SK-N-SH treated with all-trans-retinoic acid at 6 μM for 48 hours (cell line): ENCODE results near the gene LPCAT3.

Source experiments
- ATAC-seq: fragments of 200-7000 bp; cut with Tn5 transposase; 3 replicates; pipeline ENCODE4 v1.9.1; 2020; ENCODE audit warnings: mild to moderate bottlenecking, moderate library complexity
- ARNTL ChIP-seq: fragments of 450-650 bp; formaldehyde crosslinking; IDR thresholded peaks from 2 replicates; pipeline ENCODE4 v1.5.0; 2020; ENCODE audit warnings: low read depth, mild to moderate bottlenecking, moderate library complexity, borderline replicate concordance
- BACH2 ChIP-seq: fragments of 250-450 bp; sonication (Bioruptor Pico); IDR thresholded peaks from 2 replicates; pipeline ENCODE4 v1.9.0; 2021; ENCODE audit warnings: mild to moderate bottlenecking, borderline replicate concordance
- CSDC2 ChIP-seq: fragments of 250-450 bp; sonication (Bioruptor Pico); IDR thresholded peaks from 2 replicates; pipeline ENCODE4 v1.5.0; 2020; ENCODE audit warnings: mild to moderate bottlenecking, moderate library complexity
- ESRRG ChIP-seq: fragments of 250-450 bp; sonication (Bioruptor Pico); IDR thresholded peaks from 2 replicates; pipeline ENCODE4 v1.6.1; 2021; ENCODE audit warnings: mild to moderate bottlenecking
- GLIS3 ChIP-seq: fragments of 250-450 bp; sonication (Bioruptor Pico); IDR thresholded peaks from 2 replicates; pipeline ENCODE4 v1.5.0; 2020; ENCODE audit warnings: mild to moderate bottlenecking, moderate library complexity
- ISL1 ChIP-seq: fragments of 250-450 bp; sonication (Bioruptor Pico); IDR thresholded peaks from 2 replicates; pipeline ENCODE4 v2.1.2; 2022; ENCODE audit warnings: mild to moderate bottlenecking, moderate library complexity
- OSR1 ChIP-seq: fragments of 250-450 bp; sonication (Bioruptor Pico); IDR thresholded peaks from 2 replicates; pipeline ENCODE4 v1.8.0; 2022; ENCODE audit warnings: moderate library complexity, mild to moderate bottlenecking, inconsistent platforms
- RARB ChIP-seq: fragments of 250-450 bp; sonication (Bioruptor Pico); IDR thresholded peaks from 2 replicates; pipeline ENCODE4 v1.8.0; 2021; ENCODE audit warnings: mild to moderate bottlenecking, moderate library complexity
- SNAI2 ChIP-seq: fragments of 250-450 bp; sonication (Bioruptor Pico); IDR thresholded peaks from 2 replicates; pipeline ENCODE4 v1.5.0; 2020; ENCODE audit warnings: mild to moderate bottlenecking, moderate library complexity
- TCF4 ChIP-seq: fragments of 250-450 bp; sonication (Bioruptor Pico); IDR thresholded peaks from 2 replicates; pipeline ENCODE4 v1.8.0; 2021; ENCODE audit warnings: mild to moderate bottlenecking, moderate library complexity, borderline replicate concordance
- TOX ChIP-seq: fragments of 250-450 bp; sonication (Bioruptor Pico); IDR thresholded peaks from 2 replicates; pipeline ENCODE4 v1.8.0; 2021; ENCODE audit warnings: mild to moderate bottlenecking, moderate library complexity, borderline replicate concordance
- ZC3H10 ChIP-seq: fragments of 250-450 bp; sonication (Bioruptor Pico); IDR thresholded peaks from 2 replicates; pipeline ENCODE4 v1.5.1; 2021; ENCODE audit warnings: mild to moderate bottlenecking, moderate library complexity
- ZFP3 ChIP-seq: fragments of 250-450 bp; sonication (Bioruptor Pico); IDR thresholded peaks from 2 replicates; pipeline ENCODE4 v1.5.0; 2020; ENCODE audit warnings: mild to moderate bottlenecking, moderate library complexity
- ZFP30 ChIP-seq: fragments of 450-650 bp; formaldehyde crosslinking; IDR thresholded peaks from 2 replicates; pipeline ENCODE4 v1.5.0; 2022; ENCODE audit warnings: mild to moderate bottlenecking, moderate library complexity
- ZNF70 ChIP-seq: fragments of 450-650 bp; formaldehyde crosslinking; IDR thresholded peaks from 2 replicates; pipeline ENCODE4 v1.5.0; 2020; ENCODE audit warnings: mild to moderate bottlenecking, moderate library complexity
- ZNF8 ChIP-seq: fragments of 450-650 bp; formaldehyde crosslinking; IDR thresholded peaks from 2 replicates; pipeline ENCODE4 v1.5.0; 2020; ENCODE audit warnings: mild to moderate bottlenecking, moderate library complexity
- TF ChIP-seq, protein P1 (sequence below): fragments of 250-450 bp; sonication (Bioruptor Pico); IDR thresholded peaks from 2 replicates; pipeline ENCODE4 v1.5.0; 2020; ENCODE audit warnings: mild to moderate bottlenecking, moderate library complexity
- TF ChIP-seq, protein P2 (sequence below): fragments of 250-450 bp; sonication (Bioruptor Pico); IDR thresholded peaks from 2 replicates; pipeline ENCODE4 v1.5.1; 2021; ENCODE audit warnings: mild to moderate bottlenecking, moderate library complexity
- TF ChIP-seq, protein P3 (sequence below): fragments of 250-450 bp; sonication (Bioruptor Pico); IDR thresholded peaks from 2 replicates; pipeline ENCODE4 v1.8.0; 2020; ENCODE audit warnings: mild to moderate bottlenecking, moderate library complexity, borderline replicate concordance
- TF ChIP-seq, protein P4 (sequence below): fragments of 250-450 bp; sonication (Bioruptor Pico); IDR thresholded peaks from 2 replicates; pipeline ENCODE4 v1.8.0; 2021; ENCODE audit warnings: low read depth, mild to moderate bottlenecking, moderate library complexity, borderline replicate concordance

Gene LPCAT3

DNA sequence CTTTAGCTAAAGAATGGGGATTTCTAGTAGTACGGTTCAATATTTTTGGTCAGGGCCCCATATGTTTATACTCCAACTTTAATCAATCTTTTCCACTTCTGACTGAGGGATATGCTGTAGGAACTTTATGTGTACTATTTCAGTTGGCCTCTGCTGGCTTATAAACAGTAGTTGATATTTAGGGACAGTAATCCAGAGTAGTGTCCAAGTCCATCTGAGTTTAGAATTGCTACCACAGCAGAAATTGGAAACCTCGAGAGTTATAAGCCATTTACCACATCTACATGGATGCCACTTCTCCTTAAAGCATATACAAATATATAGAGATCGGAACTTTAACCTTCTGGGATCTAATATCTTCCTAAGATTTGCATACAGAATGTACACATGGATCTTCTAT, 11.6 kb downstream of the LPCAT3 start:
- TF ChIP-seq RARB (CRISPR knock-in tag) (no peak), SNAI2 (no peak), GLIS3 (CRISPR knock-in tag) (no peak), OSR1 (CRISPR knock-in tag) (no peak), ESRRG (CRISPR knock-in tag) (no peak), ZC3H10 (CRISPR knock-in tag) (no peak), BACH2 (CRISPR knock-in tag) (no peak), ZFP3 (no peak)
- TF ChIP-seq, protein P1, sequence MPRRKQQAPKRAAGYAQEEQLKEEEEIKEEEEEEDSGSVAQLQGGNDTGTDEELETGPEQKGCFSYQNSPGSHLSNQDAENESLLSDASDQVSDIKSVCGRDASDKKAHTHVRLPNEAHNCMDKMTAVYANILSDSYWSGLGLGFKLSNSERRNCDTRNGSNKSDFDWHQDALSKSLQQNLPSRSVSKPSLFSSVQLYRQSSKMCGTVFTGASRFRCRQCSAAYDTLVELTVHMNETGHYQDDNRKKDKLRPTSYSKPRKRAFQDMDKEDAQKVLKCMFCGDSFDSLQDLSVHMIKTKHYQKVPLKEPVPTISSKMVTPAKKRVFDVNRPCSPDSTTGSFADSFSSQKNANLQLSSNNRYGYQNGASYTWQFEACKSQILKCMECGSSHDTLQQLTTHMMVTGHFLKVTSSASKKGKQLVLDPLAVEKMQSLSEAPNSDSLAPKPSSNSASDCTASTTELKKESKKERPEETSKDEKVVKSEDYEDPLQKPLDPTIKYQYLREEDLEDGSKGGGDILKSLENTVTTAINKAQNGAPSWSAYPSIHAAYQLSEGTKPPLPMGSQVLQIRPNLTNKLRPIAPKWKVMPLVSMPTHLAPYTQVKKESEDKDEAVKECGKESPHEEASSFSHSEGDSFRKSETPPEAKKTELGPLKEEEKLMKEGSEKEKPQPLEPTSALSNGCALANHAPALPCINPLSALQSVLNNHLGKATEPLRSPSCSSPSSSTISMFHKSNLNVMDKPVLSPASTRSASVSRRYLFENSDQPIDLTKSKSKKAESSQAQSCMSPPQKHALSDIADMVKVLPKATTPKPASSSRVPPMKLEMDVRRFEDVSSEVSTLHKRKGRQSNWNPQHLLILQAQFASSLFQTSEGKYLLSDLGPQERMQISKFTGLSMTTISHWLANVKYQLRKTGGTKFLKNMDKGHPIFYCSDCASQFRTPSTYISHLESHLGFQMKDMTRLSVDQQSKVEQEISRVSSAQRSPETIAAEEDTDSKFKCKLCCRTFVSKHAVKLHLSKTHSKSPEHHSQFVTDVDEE = no peak
- TF ChIP-seq, all 23 proteins: peak for 0
- ATAC-seq = no peak

DNA sequence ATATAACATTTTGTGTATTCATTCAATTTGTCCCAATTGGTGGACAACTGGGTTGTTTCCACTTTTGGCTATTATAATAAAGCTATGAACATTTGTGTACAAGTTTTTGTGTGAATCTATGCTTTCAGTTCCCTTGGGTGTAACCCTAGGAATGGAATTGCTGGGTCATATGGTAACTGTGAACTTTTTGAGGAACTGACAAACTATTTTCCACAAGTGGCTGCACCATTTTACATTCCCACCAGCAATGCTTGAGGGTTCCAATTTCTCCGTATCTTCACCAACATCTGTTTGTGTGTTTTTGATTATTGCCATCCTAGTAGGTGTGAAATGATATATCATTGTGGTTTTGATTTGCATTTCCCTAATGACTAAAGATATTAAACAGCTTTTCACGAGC, 13.0 kb downstream of the LPCAT3 start:
- no peak for ATAC-seq
- no peak for TF ChIP-seq TOX
- TF ChIP-seq, all 23 proteins: peak for 0

DNA sequence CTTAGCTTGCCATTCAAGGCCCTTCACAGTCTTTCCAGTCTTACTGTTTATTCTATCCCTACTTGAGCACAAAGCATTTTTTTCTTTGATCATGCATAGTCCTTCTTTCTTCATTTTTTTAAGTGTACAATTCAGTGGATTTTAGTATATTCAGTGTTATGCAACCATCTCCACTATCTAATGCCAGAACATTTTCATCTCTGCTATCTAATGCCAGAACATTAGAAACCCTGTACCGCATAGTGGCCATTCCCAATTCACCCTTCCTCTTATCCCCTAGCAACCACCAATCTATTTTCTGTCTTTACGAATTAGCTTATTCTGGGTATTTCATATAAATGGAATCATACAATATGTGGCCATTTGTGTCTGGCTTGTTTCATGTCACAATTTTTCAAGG, 13.4 kb downstream of the LPCAT3 start:
- ATAC-seq = no peak
- TF ChIP-seq, protein P2, sequence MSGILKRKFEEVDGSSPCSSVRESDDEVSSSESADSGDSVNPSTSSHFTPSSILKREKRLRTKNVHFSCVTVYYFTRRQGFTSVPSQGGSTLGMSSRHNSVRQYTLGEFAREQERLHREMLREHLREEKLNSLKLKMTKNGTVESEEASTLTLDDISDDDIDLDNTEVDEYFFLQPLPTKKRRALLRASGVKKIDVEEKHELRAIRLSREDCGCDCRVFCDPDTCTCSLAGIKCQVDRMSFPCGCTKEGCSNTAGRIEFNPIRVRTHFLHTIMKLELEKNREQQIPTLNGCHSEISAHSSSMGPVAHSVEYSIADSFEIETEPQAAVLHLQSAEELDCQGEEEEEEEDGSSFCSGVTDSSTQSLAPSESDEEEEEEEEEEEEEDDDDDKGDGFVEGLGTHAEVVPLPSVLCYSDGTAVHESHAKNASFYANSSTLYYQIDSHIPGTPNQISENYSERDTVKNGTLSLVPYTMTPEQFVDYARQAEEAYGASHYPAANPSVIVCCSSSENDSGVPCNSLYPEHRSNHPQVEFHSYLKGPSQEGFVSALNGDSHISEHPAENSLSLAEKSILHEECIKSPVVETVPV (CRISPR knock-in tag) = no peak
- no peak for TF ChIP-seq ISL1 (CRISPR knock-in tag)
- no peak for TF ChIP-seq ZNF70 (CRISPR knock-in tag)
- TF ChIP-seq OSR1 (CRISPR knock-in tag) = no peak
- no peak for TF ChIP-seq BACH2 (CRISPR knock-in tag)
- TF ChIP-seq, protein P1 = no peak
- TF ChIP-seq TOX = no peak
- no peak for TF ChIP-seq GLIS3 (CRISPR knock-in tag)
- TF ChIP-seq ZFP30 = no peak
- TF ChIP-seq CSDC2 (CRISPR knock-in tag) = no peak
- TF ChIP-seq ESRRG (CRISPR knock-in tag) = no peak
- TF ChIP-seq, protein P3, sequence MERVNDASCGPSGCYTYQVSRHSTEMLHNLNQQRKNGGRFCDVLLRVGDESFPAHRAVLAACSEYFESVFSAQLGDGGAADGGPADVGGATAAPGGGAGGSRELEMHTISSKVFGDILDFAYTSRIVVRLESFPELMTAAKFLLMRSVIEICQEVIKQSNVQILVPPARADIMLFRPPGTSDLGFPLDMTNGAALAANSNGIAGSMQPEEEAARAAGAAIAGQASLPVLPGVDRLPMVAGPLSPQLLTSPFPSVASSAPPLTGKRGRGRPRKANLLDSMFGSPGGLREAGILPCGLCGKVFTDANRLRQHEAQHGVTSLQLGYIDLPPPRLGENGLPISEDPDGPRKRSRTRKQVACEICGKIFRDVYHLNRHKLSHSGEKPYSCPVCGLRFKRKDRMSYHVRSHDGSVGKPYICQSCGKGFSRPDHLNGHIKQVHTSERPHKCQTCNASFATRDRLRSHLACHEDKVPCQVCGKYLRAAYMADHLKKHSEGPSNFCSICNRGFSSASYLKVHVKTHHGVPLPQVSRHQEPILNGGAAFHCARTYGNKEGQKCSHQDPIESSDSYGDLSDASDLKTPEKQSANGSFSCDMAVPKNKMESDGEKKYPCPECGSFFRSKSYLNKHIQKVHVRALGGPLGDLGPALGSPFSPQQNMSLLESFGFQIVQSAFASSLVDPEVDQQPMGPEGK (CRISPR knock-in tag) = no peak
- no peak for TF ChIP-seq SNAI2
- TF ChIP-seq, protein P4, sequence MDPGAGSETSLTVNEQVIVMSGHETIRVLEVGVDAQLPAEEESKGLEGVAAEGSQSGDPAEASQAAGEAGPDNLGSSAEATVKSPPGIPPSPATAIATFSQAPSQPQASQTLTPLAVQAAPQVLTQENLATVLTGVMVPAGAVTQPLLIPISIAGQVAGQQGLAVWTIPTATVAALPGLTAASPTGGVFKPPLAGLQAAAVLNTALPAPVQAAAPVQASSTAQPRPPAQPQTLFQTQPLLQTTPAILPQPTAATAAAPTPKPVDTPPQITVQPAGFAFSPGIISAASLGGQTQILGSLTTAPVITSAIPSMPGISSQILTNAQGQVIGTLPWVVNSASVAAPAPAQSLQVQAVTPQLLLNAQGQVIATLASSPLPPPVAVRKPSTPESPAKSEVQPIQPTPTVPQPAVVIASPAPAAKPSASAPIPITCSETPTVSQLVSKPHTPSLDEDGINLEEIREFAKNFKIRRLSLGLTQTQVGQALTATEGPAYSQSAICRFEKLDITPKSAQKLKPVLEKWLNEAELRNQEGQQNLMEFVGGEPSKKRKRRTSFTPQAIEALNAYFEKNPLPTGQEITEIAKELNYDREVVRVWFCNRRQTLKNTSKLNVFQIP (CRISPR knock-in tag) = no peak
- TF ChIP-seq TCF4 (CRISPR knock-in tag) = no peak
- no peak for TF ChIP-seq ARNTL
- TF ChIP-seq ZNF8 (CRISPR knock-in tag) = no peak
- TF ChIP-seq, all 23 proteins: peak for 0
